Prostate gland (tissue), 2 donors: ENCODE results near the gene RPL22L1.

Experiments used
- POLR2A ChIP-seq: fragments of 450-650 bp; IDR thresholded peaks from one replicate; pipeline ENCODE4 v1.6.1; 2016; ENCODE audit warnings: antibody characterized with exemption, mild to moderate bottlenecking
- POLR2AphosphoS5 ChIP-seq: sonication (generic); formaldehyde crosslinking; IDR thresholded peaks from one replicate; pipeline ENCODE4 v1.6.1; 2017; ENCODE audit warnings: antibody characterized with exemption
- TF ChIP-seq, protein P1 (sequence below), 4 experiments: fragments of 200-600 bp in 2 of 4; fragments of 450-650 bp in 2 of 4; sonication (generic) in 2 of 4; IDR thresholded peaks; 1 replicate in 3 of 4; 2 replicates in 1 of 4; pipeline ENCODE4 v1.5.1; 2016 to 2019; ENCODE audit warnings: antibody characterized with exemption in 4 of 4, mild to moderate bottlenecking in 2 of 4, moderate library complexity in 2 of 4

GRCh38 chr3:170815340-170815739 is 54.7 kb downstream of the RPL22L1 start:
- TF ChIP-seq, protein P1, sequence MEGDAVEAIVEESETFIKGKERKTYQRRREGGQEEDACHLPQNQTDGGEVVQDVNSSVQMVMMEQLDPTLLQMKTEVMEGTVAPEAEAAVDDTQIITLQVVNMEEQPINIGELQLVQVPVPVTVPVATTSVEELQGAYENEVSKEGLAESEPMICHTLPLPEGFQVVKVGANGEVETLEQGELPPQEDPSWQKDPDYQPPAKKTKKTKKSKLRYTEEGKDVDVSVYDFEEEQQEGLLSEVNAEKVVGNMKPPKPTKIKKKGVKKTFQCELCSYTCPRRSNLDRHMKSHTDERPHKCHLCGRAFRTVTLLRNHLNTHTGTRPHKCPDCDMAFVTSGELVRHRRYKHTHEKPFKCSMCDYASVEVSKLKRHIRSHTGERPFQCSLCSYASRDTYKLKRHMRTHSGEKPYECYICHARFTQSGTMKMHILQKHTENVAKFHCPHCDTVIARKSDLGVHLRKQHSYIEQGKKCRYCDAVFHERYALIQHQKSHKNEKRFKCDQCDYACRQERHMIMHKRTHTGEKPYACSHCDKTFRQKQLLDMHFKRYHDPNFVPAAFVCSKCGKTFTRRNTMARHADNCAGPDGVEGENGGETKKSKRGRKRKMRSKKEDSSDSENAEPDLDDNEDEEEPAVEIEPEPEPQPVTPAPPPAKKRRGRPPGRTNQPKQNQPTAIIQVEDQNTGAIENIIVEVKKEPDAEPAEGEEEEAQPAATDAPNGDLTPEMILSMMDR (IDR thresholded peaks at IDR 0.05): no peak
- TF ChIP-seq POLR2A (no peak), POLR2AphosphoS5 (peak; percentile 52)
